B cell (primary cell): ENCODE measurements around the gene TPRA1. TPM values are rescaled to one million over a fixed set of nuclear protein-coding genes. Genes with fewer than 3 reads are reported as not detected.

Source experiments
- ATAC-seq: fragments of 200-7000 bp; cut with Tn5 transposase; one replicate; pipeline ENCODE4 v1.10.0; 2021; ENCODE audit warnings: low read depth, mild to moderate bottlenecking, moderate number of reproducible peaks, moderate library complexity
- CTCF ChIA-PET: fragments of 350-600 bp; sonication (Branson Sonifier 250); formaldehyde crosslinking; loops from one replicate; lab custom pipeline; 2021; ENCODE audit warnings: antibody characterized with exemption, inconsistent platforms; lab: Charles Lee
- POLR2A ChIA-PET: fragments of 350-600 bp; sonication (Branson Sonifier 250); formaldehyde crosslinking; loops from one replicate; lab custom pipeline; 2021; ENCODE audit warnings: antibody characterized with exemption; lab: Charles Lee
- DNase-seq: peaks from one replicate; pipeline ENCODE4 v3.0.0; 2013
- H2AFZ ChIP-seq: 2 replicates; pipeline ENCODE4 v1.6.1; 2012; ENCODE audit warnings: mild to moderate bottlenecking, low read depth, low read length; ENCODE audit not compliant: insufficient read depth, poor library complexity, severe bottlenecking
- H3K27ac ChIP-seq, 2 donors: 1 replicate in 1 of 2; 2 replicates in 1 of 2; pipeline ENCODE4 v1.5.1; 2012 to 2013; ENCODE audit warnings: low read length in 2 of 2, mild to moderate bottlenecking in 2 of 2, moderate library complexity in 1 of 2
- H3K27me3 ChIP-seq, 4 experiments: fragments of 200-600 bp in 1 of 4; sonication (generic) in 1 of 4; replicated peaks in 1 of 4; 1 replicate in 2 of 4; 2 replicates in 2 of 4; pipeline versions ENCODE4 v1.6.1 to v1.7.0; 2013 to 2016; ENCODE audit warnings: low read length in 3 of 4, mild to moderate bottlenecking in 2 of 4, mixed read lengths in 1 of 4, moderate library complexity in 1 of 4; ENCODE audit not compliant: insufficient read depth in 4 of 4, control insufficient read depth in 3 of 4; ENCODE audit errors: control extremely low read depth in 1 of 4
- H3K36me3 ChIP-seq, 2 experiments: replicated peaks in 1 of 2; 1 replicate in 1 of 2; 2 replicates in 1 of 2; pipeline versions ENCODE4 v1.6.1 to v1.7.1; 2013; ENCODE audit warnings: low read length in 1 of 2; ENCODE audit not compliant: insufficient read depth in 2 of 2, control insufficient read depth in 1 of 2; ENCODE audit errors: control extremely low read depth in 1 of 2, extremely low read depth in 1 of 2
- H3K4me1 ChIP-seq, 2 donors: fragments of 200-600 bp in 1 of 2; sonication (generic) in 1 of 2; 1 replicate in 1 of 2; 2 replicates in 1 of 2; pipeline versions ENCODE4 v1.5.1 to v1.6.1; 2013 to 2017; ENCODE audit warnings: low read length in 2 of 2; ENCODE audit not compliant: control insufficient read depth in 2 of 2, insufficient read depth in 2 of 2
- H3K4me2 ChIP-seq: replicated peaks from 2 replicates; pipeline ENCODE3; 2012; ENCODE audit warnings: mild to moderate bottlenecking, low read depth, low read length; ENCODE audit not compliant: poor library complexity, severe bottlenecking
- H3K4me3 ChIP-seq, 5 experiments: fragments of 200-600 bp in 1 of 5; sonication (generic) in 1 of 5; 1 replicate in 3 of 5; 2 replicates in 2 of 5; pipeline versions ENCODE4 v1.5.1 to v1.7.0; 2011 to 2016; ENCODE audit warnings: low read length in 4 of 5, mild to moderate bottlenecking in 4 of 5, low read depth in 2 of 5, control low read depth in 1 of 5, moderate library complexity in 1 of 5; ENCODE audit not compliant: insufficient read depth in 1 of 5; ENCODE audit errors: control extremely low read depth in 1 of 5, extremely low read depth in 1 of 5
- H3K79me2 ChIP-seq: fragments of 200-600 bp; sonication (generic); one replicate; pipeline ENCODE4 v1.6.0; 2016; ENCODE audit warnings: low read length; ENCODE audit not compliant: control insufficient read depth, insufficient read depth
- H3K9ac ChIP-seq: fragments of 200-600 bp; sonication (generic); 2 replicates; pipeline ENCODE4 v1.6.1; 2017; ENCODE audit warnings: mild to moderate bottlenecking, low read length, moderate library complexity
- H3K9me3 ChIP-seq, 3 donors: one replicate each; pipeline versions ENCODE4 v1.6.1 to v1.7.1; 2013; ENCODE audit warnings: low read length in 2 of 3; ENCODE audit not compliant: control insufficient read depth in 2 of 3, insufficient read depth in 1 of 3; ENCODE audit errors: control extremely low read depth in 1 of 3
- H4K20me1 ChIP-seq: 2 replicates; pipeline ENCODE4 v1.6.0; 2012; ENCODE audit warnings: mild to moderate bottlenecking, low read length; ENCODE audit not compliant: insufficient read depth, control insufficient read depth, poor library complexity, severe bottlenecking
- H3K27ac Mint-ChIP-seq: one replicate; pipeline ENCODE4 v1.8.0; 2021; ENCODE audit warnings: mixed read lengths
- H3K27me3 Mint-ChIP-seq: one replicate; pipeline ENCODE4 v1.8.0; 2021; ENCODE audit warnings: mixed read lengths
- H3K4me1 Mint-ChIP-seq: one replicate; pipeline ENCODE4 v1.8.0; 2021; ENCODE audit warnings: mixed read lengths
- H3K4me3 Mint-ChIP-seq: one replicate; pipeline ENCODE4 v1.8.0; 2021; ENCODE audit warnings: mixed read lengths
- H3K9me3 Mint-ChIP-seq: one replicate; pipeline ENCODE4 v1.8.0; 2022; ENCODE audit warnings: mixed read lengths; ENCODE audit not compliant: insufficient read depth
- EZH2 ChIP-seq: IDR thresholded peaks from 2 replicates; pipeline ENCODE4 v1.6.1; 2012; ENCODE audit warnings: borderline replicate concordance, low read depth, mild to moderate bottlenecking, moderate library complexity, low read length; ENCODE audit not compliant: insufficient read depth, poor library complexity, severe bottlenecking
- WGBS: methylation state at CpG from one replicate; pipeline ENCODE4 v1.1.5; 2013; ENCODE audit warnings: missing lambda C conversion rate; ENCODE audit not compliant: insufficient coverage; 5-methylcytosine and 5-hydroxymethylcytosine counted together
- intact Hi-C: fragments of 100-400 bp; cut with micrococcal nuclease; formaldehyde crosslinking; loops from one replicate; pipeline ENCODE4 v1.10.0; 2022
- polyA plus RNA-seq: library from polyadenylated mRNA; depleted of rRNA; stranded (reverse); fragments of >200 nt; gene quantifications from 2 replicates; pipeline ENCODE4 v1.2.3, GENCODE V29; 2012
- total RNA-seq, 2 donors: library from RNA; stranded (reverse); fragments of 120-200 nt in 1 of 2; gene quantifications; 1 replicate in 1 of 2; 2 replicates in 1 of 2; pipeline versions ENCODE4 v1.2.3 to v1.2.4, GENCODE V29; 2013 to 2022
- TF ChIP-seq, protein P1 (sequence below): fragments of 200-600 bp; IDR thresholded peaks from one replicate; pipeline ENCODE4 v1.8.0; 2022; ENCODE audit warnings: antibody characterized with exemption, mild to moderate bottlenecking

The TPRA1 gene
- total and polyA plus RNA-seq, 2 donors (not counting 1 experiment from before 2014, with no cell fraction given) = 19.8 to 27.7 TPM

DNA sequence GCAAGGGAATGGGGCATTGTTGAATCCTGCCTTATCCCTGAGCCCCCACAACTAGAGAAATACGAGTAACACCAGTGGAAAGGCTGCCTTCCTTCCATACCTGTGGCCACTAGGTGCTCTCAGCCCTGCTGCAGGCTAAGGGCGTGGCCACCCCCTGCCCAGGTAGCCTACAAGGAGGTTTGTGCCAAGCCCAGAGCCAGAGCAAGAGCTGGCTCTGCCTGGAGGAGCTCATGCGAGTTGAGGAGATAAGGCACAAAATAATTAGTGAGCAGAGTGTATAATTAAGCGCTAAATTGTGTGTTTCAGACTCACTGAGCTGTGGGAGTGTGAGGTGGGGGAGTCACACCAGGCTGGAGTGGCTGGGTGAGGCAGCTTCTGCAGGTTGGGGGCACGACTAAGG, 49.2 kb downstream of the TPRA1 start:
- H3K27ac Mint-ChIP-seq = no peak overlapping the region
- no peaks in the 10 kb centered on the region for H3K9me3 ChIP-seq
- ATAC-seq (no peak), DNase-seq (no peak)
- peaks cover 24% of the 10 kb centered on the region for H3K27me3 Mint-ChIP-seq
- no peak overlapping the region for H3K9ac ChIP-seq
- peaks cover 2 to 4% of the 10 kb centered on the region in 2 donors for H3K4me1 ChIP-seq
- H3K9me3 Mint-ChIP-seq = no peaks in the 10 kb centered on the region
- no peak overlapping the region for H3K4me2 ChIP-seq
- H3K4me1 Mint-ChIP-seq = peaks cover 5% of the 10 kb centered on the region
- TF ChIP-seq, protein P1, sequence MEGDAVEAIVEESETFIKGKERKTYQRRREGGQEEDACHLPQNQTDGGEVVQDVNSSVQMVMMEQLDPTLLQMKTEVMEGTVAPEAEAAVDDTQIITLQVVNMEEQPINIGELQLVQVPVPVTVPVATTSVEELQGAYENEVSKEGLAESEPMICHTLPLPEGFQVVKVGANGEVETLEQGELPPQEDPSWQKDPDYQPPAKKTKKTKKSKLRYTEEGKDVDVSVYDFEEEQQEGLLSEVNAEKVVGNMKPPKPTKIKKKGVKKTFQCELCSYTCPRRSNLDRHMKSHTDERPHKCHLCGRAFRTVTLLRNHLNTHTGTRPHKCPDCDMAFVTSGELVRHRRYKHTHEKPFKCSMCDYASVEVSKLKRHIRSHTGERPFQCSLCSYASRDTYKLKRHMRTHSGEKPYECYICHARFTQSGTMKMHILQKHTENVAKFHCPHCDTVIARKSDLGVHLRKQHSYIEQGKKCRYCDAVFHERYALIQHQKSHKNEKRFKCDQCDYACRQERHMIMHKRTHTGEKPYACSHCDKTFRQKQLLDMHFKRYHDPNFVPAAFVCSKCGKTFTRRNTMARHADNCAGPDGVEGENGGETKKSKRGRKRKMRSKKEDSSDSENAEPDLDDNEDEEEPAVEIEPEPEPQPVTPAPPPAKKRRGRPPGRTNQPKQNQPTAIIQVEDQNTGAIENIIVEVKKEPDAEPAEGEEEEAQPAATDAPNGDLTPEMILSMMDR = no peak
- no peak for TF ChIP-seq EZH2
- H3K4me3 Mint-ChIP-seq = no peak overlapping the region
- no peak overlapping the region for H3K4me3 ChIP-seq
- peaks cover 0 to 8% (median 0%) of the 10 kb centered on the region in 4 experiments for H3K27me3 ChIP-seq
- no peaks in the 10 kb centered on the region for H3K36me3 ChIP-seq
- 85% methylated on average over 5 of the region's 5 CpGs for WGBS
- no peaks in the 10 kb centered on the region for H4K20me1 ChIP-seq
- H2AFZ ChIP-seq = no peak overlapping the region
- intact Hi-C loops = no loop called here
- no peak overlapping the region for H3K27ac ChIP-seq
- no peaks in the 10 kb centered on the region for H3K79me2 ChIP-seq
- ChIA-PET POLR2A (no interaction called here), CTCF (interaction anchor here (0.7 to 1.5 kb wide), 2 partner anchors 122 to 1018 kb away, joined by 3 to 4 read pairs; no protein-coding TSS in a partner anchor)

DNA sequence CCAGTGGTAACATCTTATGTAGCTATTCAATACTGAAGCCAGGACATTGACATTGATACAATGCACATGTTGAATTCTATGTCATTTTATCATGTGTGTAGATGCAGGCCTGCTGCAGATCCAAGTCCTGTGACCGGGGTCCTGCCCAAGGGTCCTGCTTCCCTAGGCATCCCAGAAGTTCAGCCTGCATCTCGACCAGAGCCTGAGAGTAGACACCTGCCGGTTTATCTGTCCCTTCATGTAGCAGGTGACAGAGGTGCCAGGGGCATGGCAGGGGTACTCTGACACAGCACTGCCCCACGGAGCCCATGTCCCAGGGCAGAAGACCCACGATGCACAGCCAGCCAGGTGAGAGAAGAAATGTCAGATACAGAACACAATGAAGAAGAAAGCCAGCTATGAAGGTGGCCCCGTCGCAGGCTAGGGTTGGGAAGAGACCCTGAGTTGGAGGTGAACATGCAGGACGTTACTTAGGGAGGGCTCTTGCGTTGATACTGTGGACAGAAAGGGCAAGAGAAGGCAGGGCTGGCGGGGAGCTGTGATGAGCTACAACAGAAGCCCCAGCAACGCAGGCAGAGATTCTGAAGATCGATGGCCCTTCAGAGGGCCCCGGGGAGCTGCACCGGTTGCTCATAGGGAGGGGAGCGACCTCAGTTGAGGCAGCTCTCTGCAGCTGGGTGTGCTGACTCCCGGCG, 51.0 kb downstream of the TPRA1 start:
- Histone ChIP-seq H3K79me2 (no peaks in the 10 kb centered on the region), H3K36me3 (no peaks in the 10 kb centered on the region), H4K20me1 (no peaks in the 10 kb centered on the region), H3K4me3 (no peak overlapping the region), H3K4me1 (peaks cover 2 to 4% of the 10 kb centered on the region in 2 donors), H3K4me2 (no peak overlapping the region), H3K9me3 (no peaks in the 10 kb centered on the region), H2AFZ (no peak overlapping the region), H3K9ac (no peak overlapping the region), H3K27ac (no peak overlapping the region), H3K27me3 (peaks cover 0 to 10% (median 0%) of the 10 kb centered on the region in 4 experiments)
- H3K9me3 Mint-ChIP-seq = no peaks in the 10 kb centered on the region
- no peak overlapping the region for H3K4me3 Mint-ChIP-seq
- WGBS = 85% methylated on average over 15 of the region's 17 CpGs
- TF ChIP-seq, protein P1 = no peak
- no peak for TF ChIP-seq EZH2
- peaks cover 27% of the 10 kb centered on the region for H3K27me3 Mint-ChIP-seq
- no peak overlapping the region for H3K27ac Mint-ChIP-seq
- ATAC-seq (no peak), DNase-seq (no peak)
- intact Hi-C loops = no loop called here
- CTCF ChIA-PET = interaction anchor here (1.1 to 1.5 kb wide), 2 partner anchors 9 to 858 kb away, joined by 3 to 4 read pairs; no protein-coding TSS in a partner anchor
- H3K4me1 Mint-ChIP-seq = peaks cover 5% of the 10 kb centered on the region
- POLR2A ChIA-PET = no interaction called here
